HAP-1 (cell line): ENCODE results near the gene TPGS2.

Source experiments
- DNase-seq, 2 experiments: peaks; one replicate each; pipeline ENCODE4 v3.0.0-alpha.2; 2016 to 2020; ENCODE audit warnings: low spot score in 2 of 2
- H3K27me3 ChIP-seq: fragments of 250-450 bp; sonication (Bioruptor Pico); 2 replicates; pipeline ENCODE4 v1.5.1; 2020; ENCODE audit warnings: low read depth, mild to moderate bottlenecking, moderate library complexity
- H3K36me3 ChIP-seq: fragments of 250-450 bp; sonication (Bioruptor Pico); replicated peaks from 2 replicates; pipeline ENCODE4 v1.5.1; 2020; ENCODE audit warnings: mild to moderate bottlenecking
- H3K4me1 ChIP-seq: fragments of 250-450 bp; sonication (Bioruptor Pico); 2 replicates; pipeline ENCODE4 v1.5.1; 2020; ENCODE audit warnings: mild to moderate bottlenecking
- H3K4me3 ChIP-seq: fragments of 250-450 bp; sonication (Bioruptor Pico); 2 replicates; pipeline ENCODE4 v1.5.1; 2020; ENCODE audit warnings: mild to moderate bottlenecking, moderate library complexity
- H3K9me3 ChIP-seq: fragments of 250-450 bp; sonication (Bioruptor Pico); 2 replicates; pipeline ENCODE4 v1.5.1; 2020; ENCODE audit warnings: mild to moderate bottlenecking, moderate library complexity
- in situ Hi-C: fragments of 300-500 bp; cut with MboI; formaldehyde crosslinking; loops from 3 replicates; pipeline ENCODE4 v1.14.3; 2020; ENCODE audit warnings: low sequenced_read_pairs, inconsistent platforms, mixed read lengths

TPGS2 gene

GRCh38 chr18:36760598-36760997 is 68.2 kb downstream of the TPGS2 start:
- Histone ChIP-seq H3K4me3 (no peak overlapping the region), H3K4me1 (no peaks in the 10 kb centered on the region), H3K36me3 (no peaks in the 10 kb centered on the region), H3K9me3 (no peaks in the 10 kb centered on the region), H3K27me3 (no peaks in the 10 kb centered on the region)
- in situ Hi-C loops: loop anchor here (25.0 kb wide), 2 partner anchors 473 to 673 kb away; partner anchors contain the start of gene FHOD3
- DNase-seq: no peak

GRCh38 chr18:36759167-36759776 is 69.5 kb downstream of the TPGS2 start:
- H3K9me3 ChIP-seq: no peaks in the 10 kb centered on the region
- H3K4me3 ChIP-seq: no peak overlapping the region
- in situ Hi-C loops: loop anchor here (25.0 kb wide), 2 partner anchors 472 to 672 kb away; partner anchors contain the start of gene FHOD3
- no peaks in the 10 kb centered on the region for H3K4me1 ChIP-seq
- H3K36me3 ChIP-seq: no peaks in the 10 kb centered on the region
- DNase-seq: no peak
- H3K27me3 ChIP-seq: no peaks in the 10 kb centered on the region

- Histone ChIP-seq H3K4me1 (no peaks in the 10 kb centered on the region), H3K27me3 (no peaks in the 10 kb centered on the region), H3K9me3 (no peaks in the 10 kb centered on the region), H3K36me3 (no peaks in the 10 kb centered on the region), H3K4me3 (no peak overlapping the region)
- in situ Hi-C loops: loop anchor here (25.0 kb wide), 2 partner anchors 471 to 671 kb away; partner anchors contain the start of gene FHOD3
- no peak for DNase-seq
Observed at GRCh38 chr18:36758623-36759022, 70.2 kb downstream of the TPGS2 start.

GRCh38 chr18:36757991-36758390 is 70.8 kb downstream of the TPGS2 start:
- Histone ChIP-seq H3K9me3 (no peaks in the 10 kb centered on the region), H3K4me1 (no peaks in the 10 kb centered on the region), H3K4me3 (no peak overlapping the region), H3K36me3 (no peaks in the 10 kb centered on the region), H3K27me3 (no peaks in the 10 kb centered on the region)
- DNase-seq: no peak
- in situ Hi-C loops: loop anchor here (25.0 kb wide), 2 partner anchors 471 to 671 kb away; partner anchors contain the start of gene FHOD3

GRCh38 chr18:36757081-36757480 is 71.7 kb downstream of the TPGS2 start:
- Histone ChIP-seq H3K9me3 (no peaks in the 10 kb centered on the region), H3K36me3 (no peaks in the 10 kb centered on the region), H3K4me3 (no peak overlapping the region), H3K27me3 (no peaks in the 10 kb centered on the region), H3K4me1 (no peaks in the 10 kb centered on the region)
- in situ Hi-C loops: loop anchor here (25.0 kb wide), 2 partner anchors 470 to 670 kb away; partner anchors contain the start of gene FHOD3
- peak in 1 of 2 experiments; percentile 53 for DNase-seq

- no peaks in the 10 kb centered on the region for H3K9me3 ChIP-seq
- H3K4me3 ChIP-seq: no peak overlapping the region
- no peaks in the 10 kb centered on the region for H3K36me3 ChIP-seq
- in situ Hi-C loops: loop anchor here (25.0 kb wide), 2 partner anchors 469 to 669 kb away; partner anchors contain the start of gene FHOD3
- no peak for DNase-seq
- no peaks in the 10 kb centered on the region for H3K4me1 ChIP-seq
- no peaks in the 10 kb centered on the region for H3K27me3 ChIP-seq
Observed at GRCh38 chr18:36756242-36756641, 72.6 kb downstream of the TPGS2 start.

- in situ Hi-C loops: loop anchor here (25.0 kb wide), 2 partner anchors 466 to 666 kb away; partner anchors contain the start of gene FHOD3
- no peaks in the 10 kb centered on the region for H3K27me3 ChIP-seq
- no peaks in the 10 kb centered on the region for H3K36me3 ChIP-seq
- no peak overlapping the region for H3K4me3 ChIP-seq
- H3K4me1 ChIP-seq: no peaks in the 10 kb centered on the region
- H3K9me3 ChIP-seq: no peaks in the 10 kb centered on the region
- no peak for DNase-seq
Observed at GRCh38 chr18:36752929-36753865, 75.6 kb downstream of the TPGS2 start.

- no peaks in the 10 kb centered on the region for H3K9me3 ChIP-seq
- no peaks in the 10 kb centered on the region for H3K4me1 ChIP-seq
- no peak overlapping the region for H3K4me3 ChIP-seq
- no peaks in the 10 kb centered on the region for H3K27me3 ChIP-seq
- in situ Hi-C loops: no loop called here
- no peaks in the 10 kb centered on the region for H3K36me3 ChIP-seq
- DNase-seq: no peak
Observed at GRCh38 chr18:36745219-36745975, 83.4 kb downstream of the TPGS2 start.

GRCh38 chr18:36744261-36744876 is 84.4 kb downstream of the TPGS2 start:
- H3K9me3 ChIP-seq: no peaks in the 10 kb centered on the region
- in situ Hi-C loops: no loop called here

More at GRCh38 chr18:36744261-36744876, 84.4 kb downstream of the TPGS2 start:
- Histone ChIP-seq H3K36me3 (no peaks in the 10 kb centered on the region), H3K4me1 (no peaks in the 10 kb centered on the region), H3K4me3 (no peak overlapping the region), H3K27me3 (no peaks in the 10 kb centered on the region)
- DNase-seq: no peak
